ENCODE measurements around the gene TPSB2.
A peak's percentile ranks its signal among the peaks of the same experiment; 100 is the strongest.
"Not testable (repeated sequence)": the region's sequence is repeated elsewhere in the genome, so short reads cannot be mapped to it uniquely, and the experiment has no call there.

Gene TPSB2

DNA sequence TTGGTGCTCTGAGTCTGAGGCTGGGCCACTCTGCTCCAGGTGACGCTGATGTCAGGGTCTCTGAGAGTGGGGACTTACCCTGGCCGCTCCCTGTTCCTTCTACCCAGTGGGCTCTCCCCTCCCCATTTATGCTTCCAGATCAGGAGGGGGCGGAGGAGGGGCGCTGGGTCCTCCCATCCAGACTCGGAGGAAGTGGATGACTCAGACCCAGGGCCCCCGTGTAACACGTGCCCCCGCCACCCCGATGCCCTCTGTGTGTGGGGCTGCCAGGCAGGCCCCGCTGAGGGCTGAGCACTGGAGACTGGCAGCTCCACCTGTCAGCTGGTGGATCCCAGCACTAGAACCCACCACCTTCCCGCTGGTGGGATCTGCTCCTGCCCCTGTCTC is at the start of gene TPSB2:
TPSB2 (minus strand) TSS at position 101 of the 387 bp plus-strand sequence. CDS start 233 bp downstream, outside the sequence.
- not testable (repeated sequence) for DNase-seq

DNA sequence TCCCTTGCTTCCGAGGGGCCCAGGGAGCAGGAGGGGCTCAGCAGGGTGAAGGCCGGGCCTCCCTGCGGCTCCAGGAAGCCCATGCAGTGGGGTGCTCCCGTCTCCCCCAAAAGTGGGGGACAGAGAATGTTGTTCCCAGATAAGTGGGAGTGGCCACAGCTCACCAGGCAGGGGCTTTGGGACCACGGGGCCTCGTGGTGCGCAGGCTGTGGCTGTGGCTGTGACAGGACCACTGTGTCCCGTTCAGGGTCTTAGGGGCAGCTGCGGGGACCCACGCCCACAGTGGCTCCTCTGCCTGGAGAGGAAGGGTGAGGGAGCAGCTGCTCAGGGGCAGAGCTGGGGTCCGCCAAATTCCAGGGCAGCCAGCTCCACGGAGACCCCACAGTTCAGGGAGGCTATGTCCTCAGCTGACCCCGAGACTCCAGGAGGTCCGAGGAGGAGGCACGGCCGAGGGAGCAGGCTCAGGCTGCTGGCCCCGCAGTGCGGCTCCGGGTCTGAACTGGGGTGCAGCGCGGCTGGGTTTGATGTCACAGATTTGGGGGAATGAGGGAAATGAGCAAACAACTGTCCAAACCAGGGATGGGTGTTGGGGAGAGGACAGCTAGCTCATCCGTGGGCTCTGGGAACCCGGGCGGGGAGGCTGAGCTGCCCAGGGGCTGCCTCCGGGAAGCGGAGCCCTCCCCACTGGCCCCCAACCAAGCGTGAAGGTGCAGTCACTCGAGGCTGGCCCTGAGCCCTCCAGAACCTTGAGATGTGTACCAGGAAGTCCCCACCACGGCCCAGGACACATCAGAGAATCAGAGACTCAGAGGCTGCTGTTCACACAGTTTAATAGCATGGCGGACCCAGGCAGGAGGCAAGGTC is 49.3 kb upstream of the TPSB2 start:
- no peak for DNase-seq

DNA sequence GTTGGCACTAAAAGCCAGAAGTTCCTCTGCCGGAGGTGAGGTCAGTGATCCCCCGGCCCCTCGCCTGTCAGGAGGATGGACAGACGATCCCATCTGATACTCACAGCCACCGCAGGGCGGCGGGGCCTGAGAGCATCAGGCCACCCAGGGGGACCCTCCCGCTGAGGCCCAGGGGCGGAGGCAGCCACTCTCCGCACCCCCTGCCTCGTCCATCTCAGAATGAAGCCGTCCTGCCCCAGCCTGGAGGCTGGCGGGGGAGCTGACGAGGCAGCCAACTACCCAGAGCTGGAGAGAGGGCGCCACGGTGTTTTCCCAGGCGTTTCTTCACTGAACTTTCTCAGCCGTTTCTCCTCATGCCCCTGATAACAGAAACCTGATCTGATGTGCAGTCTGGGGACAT is 48.5 kb upstream of the TPSB2 start:
- DNase-seq, result no peak

DNA sequence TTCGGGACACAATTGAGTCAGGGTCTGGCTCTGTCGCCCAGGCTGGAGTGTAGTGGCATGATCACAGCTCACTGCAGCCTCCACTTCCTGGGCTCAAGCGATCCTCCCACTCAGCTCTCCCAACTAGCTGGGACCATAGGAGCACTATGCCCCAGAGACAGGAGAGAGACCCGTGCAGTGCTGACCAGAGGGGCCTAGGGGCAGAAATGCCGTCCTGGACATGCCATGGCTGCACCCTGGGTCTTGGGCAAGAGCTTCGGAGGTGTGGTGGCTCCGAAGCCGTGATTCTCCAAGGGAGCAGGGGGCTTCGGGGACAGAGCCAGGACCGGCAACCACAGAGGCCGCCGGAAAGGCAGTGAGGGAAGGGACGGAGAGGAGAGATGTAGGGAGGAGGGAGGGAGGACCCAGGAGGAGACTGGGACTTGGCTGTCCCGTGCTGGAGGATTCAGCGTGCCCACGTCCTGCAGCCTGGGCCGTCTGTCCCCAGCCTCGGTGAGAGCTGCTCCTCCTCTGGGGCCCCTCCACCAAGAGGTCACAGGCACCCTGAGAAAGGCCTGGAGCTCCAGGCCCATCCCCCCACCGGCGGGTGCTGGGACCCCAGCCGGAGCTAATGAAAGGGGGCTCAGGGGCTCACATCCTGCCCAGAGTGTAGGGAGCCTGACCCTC is 47.8 kb upstream of the TPSB2 start:
- no peak for DNase-seq

DNA sequence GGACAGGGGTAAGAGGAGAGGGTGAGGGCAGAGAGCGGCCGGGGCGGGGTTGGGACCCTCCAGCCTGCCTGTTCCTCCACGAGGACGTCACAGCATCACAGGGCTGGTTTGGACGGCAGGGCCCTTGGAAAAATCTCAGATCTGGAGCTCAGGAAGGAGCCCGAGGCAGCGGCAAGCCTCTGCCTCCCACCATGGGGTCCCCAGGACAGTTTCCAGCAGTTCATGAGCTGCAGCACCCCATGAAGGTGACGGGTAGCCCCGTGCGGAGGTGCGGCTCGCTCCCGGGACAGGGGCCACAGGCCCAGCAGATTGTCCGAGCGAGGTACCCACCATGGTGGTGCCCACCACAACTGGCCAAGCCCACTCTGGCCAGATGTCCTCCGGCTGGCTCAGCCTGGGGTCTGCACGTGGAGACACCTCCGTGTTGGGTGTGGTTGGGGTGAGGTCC is 47.2 kb upstream of the TPSB2 start:
- DNase-seq, result no peak

DNA sequence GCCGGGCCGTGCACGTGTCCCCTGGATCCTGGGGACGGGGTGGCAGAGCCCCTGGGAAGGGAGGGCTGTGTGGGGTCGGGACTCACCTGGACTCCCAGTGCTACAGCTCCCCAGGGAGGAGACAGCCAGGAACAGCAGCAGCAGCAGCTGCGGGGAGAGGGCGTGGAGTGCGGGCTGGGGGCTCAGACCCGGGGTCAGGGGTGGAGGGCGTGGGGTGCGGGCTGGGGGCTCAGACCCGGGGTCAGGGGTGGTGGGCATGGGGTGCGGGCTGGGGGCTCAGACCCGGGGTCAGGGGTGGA is 46.5 kb upstream of the TPSB2 start:
- DNase-seq, result no peak

DNA sequence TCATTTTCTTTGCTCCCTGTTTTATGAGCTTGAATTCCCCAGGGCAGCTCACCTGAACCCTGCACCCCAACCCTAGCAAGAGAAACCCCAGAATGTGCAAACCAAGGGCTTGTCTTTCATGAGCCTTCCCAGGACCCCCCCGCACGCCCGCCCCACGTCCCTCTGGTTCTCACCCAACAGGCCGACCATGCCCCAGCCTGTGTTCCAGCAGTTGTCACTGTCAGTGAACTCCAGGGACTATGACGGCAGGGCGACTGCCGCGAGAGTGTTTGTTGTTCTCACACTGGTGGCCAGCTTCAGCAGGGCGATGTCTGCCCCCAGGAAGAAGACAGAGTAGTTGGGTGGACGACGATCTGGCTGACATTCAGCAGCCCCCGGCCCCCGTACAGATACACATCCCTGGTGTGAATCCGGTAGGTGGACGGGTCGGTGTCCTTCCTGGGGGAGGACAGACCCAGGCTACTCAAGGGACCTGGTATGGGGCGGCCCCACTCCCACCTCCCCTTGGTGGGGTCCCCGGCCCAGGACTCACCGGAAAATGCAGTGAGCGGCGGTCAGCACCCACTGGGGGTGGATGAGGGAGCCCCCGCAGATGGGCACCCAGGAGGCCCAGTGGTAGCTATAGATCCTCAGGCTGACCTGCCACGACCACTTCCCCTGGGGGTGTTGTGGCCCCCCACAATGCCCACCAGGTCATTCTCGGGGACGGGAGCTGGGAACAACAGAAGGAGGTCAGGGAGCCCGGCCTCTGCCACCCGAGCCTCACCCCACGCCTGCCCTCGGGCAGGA is 46.0 kb upstream of the TPSB2 start:
- DNase-seq, result no peak

DNA sequence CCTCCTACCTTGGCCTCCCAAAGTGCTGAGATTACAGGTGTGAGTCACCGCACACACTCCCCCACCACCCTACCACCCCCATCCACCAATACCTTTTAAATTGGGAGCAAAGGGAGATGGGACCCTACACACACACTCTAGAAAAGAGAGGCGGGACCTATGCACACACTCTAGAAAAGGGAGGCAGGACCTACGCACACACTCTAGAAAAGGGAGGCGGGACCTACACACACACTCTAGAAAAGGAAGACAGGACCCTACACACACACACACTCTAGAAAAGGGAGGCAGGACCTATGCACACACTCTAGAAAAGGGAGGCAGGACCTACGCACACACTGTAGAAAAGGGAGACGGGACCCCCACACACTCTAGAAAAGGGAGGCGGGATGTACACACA is 44.8 kb upstream of the TPSB2 start:
- DNase-seq, result no peak

DNA sequence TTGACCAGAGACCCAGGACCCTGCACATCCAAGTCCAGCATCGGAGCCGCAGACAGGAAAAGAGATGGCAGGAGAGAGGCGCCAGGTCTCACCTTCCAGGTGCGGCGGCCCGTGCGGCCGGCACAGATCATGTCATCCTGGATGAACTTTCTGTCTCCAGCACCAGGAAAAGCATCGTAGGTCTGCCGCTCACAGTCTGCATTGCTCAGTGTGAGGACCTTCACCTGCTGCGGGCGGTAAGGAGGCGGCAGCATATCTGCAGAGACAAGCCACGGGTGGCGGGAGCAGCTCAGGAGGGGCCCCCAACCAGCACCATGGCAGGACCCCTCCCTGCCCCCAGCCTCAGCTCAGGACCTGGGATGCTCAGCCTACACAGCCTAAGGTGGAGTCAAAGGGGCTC is 43.8 kb upstream of the TPSB2 start:
- no peak for DNase-seq

DNA sequence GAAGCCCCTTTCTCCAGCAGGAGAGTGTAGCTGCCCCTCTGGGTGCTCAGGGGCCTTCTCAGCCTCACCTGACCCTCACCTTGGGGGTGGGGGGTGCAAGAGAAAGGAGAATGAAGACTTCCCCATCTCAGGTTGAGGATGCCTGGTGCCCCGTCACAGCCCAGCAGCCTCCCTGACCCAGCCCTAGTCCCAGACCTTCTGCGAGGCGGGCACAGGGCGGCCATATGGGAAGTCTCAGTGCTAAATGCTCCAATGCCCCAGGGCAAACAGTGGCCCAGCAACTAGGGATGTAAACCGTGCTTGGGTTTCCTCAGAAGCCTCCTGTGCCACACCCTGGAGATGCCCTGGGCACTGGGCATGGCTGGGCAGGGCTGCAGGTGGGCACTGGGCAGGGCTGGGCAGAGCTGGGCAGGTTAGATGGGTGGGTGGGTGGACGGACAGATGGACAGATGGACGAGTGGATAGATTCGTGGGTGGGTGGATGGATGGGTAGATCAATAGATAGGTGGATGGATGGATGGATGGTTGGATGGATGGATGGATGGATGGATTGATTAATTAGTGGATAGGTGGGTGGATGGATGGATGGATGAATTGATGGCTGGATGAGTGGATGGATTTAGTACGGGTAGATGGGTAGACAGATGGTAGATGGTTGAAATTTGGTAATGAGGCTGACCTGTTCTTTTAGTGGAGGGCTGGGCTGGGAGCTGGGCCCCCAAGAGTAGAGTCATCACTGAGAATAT is 42.6 kb upstream of the TPSB2 start:
- no peak for DNase-seq

DNA sequence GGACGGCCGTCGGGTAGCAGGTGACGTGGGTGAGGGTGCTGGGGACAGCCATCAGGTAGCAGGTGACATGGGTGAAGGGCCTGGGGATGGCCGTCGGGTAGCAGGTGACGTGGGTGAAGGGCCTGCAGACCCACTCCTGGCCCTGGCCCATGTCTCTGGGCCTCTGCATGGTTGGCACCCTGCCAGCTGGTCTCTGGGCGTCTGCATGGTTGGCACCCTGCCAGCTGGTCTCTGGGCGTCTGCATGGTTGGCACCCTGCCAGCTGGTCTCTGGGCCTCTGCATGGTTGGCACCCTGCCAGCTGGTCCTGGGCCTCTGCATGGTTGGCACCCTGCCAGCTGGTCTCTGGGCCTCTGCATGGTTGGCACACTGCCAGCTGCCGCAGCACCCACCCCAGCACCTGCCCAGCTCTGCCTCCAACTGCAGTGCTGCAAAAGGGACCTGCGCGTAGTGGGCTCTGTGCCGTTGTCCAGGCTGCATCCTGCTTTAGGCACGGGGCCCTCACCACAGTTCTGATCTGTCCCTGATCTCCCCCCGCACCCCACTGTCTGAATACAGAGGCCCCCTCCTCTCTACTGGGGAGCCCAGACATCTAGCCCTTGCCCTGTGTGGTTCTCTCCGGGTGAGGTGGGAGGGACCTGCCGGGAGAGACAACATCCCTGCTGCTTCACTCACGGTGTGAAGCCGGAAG is 41.9 kb upstream of the TPSB2 start:
- peak; percentile 29 for DNase-seq

DNA sequence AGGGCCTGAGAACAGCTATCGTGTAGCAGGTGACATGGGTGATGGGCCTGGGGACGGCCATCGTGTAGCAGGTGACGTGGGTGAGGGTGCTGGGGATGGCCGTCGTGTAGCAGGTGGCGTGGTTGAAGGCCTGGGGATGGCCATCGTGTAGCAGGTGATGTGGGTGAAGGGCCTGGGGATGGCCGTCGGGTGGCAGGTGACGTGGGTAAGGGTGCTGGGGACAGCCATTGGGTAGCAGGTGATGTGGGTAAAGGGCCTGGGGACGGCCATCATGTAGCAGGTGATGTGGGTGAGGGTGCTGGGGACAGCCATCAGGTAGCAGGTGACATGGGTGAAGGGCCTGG is 41.4 kb upstream of the TPSB2 start:
- no peak for DNase-seq

DNA sequence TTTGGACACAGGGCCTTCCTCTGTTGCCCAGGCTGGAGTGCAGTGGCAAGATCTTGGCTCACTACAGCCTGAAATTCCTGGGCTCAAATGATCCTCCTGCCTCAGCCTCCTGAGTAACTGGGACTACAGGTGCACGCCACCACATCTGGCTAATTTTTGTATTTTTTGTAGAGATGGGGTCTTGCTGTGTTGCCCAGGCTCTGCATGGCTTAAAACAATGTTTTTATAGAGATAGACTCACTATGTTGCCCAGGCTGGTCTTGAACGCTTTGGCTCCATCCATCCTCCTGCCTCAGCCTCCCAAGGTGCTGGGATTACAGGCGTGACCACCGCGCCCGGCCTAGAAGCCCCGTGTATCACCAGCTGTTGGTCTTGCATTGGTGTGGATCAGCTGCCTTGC is 39.4 kb upstream of the TPSB2 start:
- not testable (repeated sequence) for DNase-seq

DNA sequence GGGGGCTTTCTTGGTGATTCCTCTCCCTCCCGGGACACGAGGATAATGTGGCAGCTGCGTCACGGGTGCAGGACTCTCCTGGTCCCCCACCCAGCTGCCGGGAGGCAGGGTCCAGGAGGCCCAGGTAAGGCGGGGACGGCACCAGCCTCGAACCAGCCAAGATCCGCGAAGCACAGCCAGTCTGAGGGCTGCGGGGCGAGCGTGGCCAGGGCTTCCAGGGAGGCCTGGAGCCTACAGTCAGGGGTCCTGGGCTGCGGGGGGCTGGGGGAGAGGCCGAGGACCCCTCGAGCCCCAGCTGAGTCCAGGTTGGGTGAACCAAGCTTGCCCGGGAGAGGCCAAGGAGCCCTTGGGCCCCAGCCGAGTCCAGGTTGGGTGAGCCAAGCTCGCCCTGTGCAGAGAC is 35.8 kb upstream of the TPSB2 start:
- no peak for DNase-seq

DNA sequence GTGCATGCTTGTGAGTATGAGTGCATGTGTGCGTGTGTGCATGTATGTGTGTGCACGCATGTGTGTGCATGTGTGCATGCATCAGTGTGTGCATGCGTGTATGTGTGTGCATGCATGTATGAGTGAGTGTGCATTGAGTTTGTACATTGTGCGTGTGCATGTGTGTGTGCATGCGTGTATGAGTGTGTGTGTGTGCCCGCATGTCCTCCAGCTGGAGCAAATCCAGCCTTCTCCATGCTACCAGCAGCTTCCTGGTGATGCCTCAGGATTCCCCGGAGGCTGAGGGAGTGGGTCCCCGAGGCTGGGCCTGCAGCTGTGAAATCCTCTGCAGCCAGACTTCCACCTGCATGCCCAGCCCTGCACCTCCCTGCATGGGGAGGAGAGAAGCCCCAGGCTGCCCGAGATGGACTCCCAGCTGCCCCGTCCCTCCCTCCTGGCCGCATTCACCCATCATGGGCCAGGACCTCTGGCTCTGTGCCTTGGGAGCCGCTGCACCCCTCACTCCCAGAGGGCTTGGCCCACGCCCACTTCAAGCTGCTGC is 35.2 kb upstream of the TPSB2 start:
- no peak for DNase-seq

DNA sequence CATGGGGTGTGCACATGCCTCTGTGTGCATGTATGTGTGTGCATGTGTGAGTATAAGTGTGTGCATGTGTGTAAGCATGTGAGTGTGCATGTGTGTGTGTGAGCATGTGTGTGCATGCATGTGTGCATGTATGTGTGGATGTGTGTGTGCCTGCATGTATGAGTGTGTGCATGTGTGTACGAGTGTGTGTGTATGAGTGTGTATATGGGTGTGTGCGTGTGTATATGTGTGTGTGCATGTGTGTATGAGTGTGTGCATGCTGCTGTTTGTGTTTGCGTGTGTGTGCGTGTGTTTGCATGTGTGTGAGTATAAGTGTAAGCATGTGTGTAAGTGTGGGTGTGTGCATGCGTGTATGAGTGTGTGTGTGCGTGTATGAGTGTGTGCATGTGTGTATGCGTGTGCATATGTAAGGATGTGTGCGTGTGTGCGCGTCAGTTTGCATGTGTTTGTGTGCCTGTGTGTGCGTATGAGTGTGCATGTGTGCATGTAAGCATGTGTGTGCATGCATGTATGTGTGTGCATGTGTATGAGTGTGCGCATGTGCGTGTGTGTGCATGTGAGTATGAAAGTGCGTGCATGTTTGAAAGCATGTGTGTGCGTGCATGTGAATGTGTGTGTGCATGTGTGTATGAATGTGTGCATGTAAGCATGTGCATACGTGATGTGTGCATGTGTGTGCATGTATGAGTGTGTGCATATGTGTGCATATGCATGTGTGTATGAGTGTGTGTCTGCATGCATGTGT is 34.5 kb upstream of the TPSB2 start:
- no peak for DNase-seq

DNA sequence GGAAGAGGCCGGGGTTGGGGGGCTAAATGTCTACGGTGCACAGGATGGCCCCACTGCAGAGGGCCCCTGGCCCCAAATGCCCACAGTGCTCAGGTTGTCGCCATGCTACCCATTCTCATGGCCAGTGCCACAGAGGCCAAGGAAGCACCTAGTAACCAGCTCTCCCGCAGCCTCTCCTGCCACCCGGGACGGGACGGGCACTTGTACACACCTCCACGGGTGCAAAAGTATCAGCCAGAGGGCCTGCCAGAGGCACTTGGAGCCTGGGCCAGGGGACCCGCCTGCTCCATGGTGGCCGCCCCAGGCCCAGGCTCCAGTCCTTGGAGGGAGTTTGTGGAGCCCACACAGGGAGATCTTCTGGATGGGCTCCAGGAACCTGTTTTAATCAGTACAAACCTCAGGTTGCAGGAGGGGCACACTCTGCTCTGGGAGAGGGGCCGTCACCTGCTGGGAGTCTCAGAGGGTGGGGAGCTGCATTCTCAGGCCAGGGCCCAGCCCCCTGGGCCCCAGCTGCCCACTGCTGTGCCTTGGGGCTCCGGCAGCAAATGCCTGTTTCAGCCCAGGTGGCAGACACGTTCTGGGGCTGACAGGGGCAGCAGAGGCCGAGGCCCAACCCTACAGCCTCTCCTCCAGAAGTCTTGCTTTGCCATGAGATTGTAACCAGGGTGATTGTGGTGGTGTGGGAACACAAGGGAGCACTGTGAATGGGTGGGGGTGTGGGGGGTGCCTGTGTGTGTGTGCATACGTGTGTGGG is 33.8 kb upstream of the TPSB2 start:
- DNase-seq, result no peak

DNA sequence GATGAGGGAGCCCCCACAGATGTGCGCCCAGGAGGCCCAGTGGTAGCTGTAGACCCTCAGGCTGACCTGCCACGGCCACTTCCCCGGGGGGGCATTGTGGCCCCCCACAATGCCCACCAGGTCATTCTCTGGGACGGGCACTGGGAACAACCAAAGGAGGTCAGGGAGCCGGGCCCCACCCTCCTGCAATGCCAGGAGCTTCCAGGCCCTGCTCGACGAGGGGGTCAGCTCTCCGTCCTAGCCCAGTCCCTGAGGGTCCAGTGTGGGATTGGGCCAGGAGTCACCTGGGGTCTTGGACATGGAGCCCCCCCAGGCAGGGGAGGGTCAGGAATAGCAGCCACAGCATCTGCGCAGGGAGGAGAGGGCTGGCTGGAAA is 32.9 kb upstream of the TPSB2 start:
- DNase-seq, result no peak

DNA sequence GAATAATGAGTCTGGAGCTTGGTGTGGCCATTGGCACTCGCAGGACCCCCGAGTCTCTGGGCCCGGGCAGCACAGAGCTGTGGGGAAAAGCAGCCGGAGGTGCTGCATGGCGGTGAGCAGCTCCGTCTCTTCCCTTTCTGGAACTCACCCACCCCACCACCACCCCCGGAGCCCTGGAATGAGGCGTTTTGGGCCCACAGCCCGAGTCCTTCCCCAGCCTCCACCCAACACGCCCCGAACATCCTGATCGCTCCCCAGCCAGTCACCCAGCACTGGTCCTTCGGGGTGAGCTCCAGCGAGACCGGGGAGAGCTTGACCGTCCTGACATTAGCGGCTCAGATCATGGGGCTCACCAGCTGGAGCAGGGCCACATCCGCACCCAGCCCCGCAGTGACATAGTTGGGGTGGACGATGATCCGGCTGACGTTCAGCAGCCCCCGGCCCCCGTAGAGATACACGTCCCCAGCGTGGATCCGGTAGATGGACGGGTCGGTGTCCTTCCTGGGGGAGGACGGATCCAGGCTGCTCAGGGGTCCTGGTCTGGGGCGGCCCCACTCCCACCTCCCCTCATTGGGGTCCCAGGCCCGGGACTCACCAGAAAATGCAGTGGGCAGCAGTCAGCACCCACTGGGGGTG is 32.3 kb upstream of the TPSB2 start:
- DNase-seq, result no peak

All from T1000 (cell line).